HG03565 (cell line): Measurements from ENCODE around the gene PTGES.
A peak's percentile ranks its signal among the peaks of the same experiment; 100 is the strongest.
"Not testable (repeated sequence)": the region's sequence is repeated elsewhere in the genome, so short reads cannot be mapped to it uniquely, and the experiment has no call there.

Experiments
- ATAC-seq: cut with Tn5 transposase; IDR thresholded peaks from one replicate; pipeline ENCODE4 v1.9.1; 2021; ENCODE audit warnings: mild to moderate bottlenecking, moderate library complexity; ENCODE audit not compliant: unreplicated experiment

Gene PTGES

GRCh38 chr9:129749052-129749451, 3.8 kb downstream of the PTGES start:
- not testable (repeated sequence) for ATAC-seq

DNA sequence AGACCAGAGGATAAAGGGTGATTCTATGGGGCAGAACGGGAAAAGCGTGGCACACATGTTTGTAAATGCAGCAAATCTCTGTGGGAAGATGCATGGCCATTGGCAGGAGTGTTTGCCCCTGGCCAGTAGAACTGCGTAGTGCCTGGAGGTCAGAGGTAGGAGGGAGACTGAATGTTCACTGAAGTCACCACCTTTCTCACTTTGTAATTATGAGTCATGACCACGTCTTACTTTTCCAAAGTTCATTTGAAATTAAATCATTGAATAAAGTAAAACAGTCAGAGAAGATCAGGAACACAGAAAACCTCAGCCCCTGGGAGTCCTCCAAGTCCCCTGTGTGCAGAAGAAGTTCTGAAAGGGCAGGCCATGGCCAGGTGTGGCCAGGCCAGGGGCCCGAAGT, 4.6 kb downstream of the PTGES start:
- ATAC-seq: no peak

- no peak for ATAC-seq
Observed at GRCh38 chr9:129746092-129746777, 6.6 kb downstream of the PTGES start.

GRCh38 chr9:129745200-129745599, 7.6 kb downstream of the PTGES start:
- no peak for ATAC-seq

DNA sequence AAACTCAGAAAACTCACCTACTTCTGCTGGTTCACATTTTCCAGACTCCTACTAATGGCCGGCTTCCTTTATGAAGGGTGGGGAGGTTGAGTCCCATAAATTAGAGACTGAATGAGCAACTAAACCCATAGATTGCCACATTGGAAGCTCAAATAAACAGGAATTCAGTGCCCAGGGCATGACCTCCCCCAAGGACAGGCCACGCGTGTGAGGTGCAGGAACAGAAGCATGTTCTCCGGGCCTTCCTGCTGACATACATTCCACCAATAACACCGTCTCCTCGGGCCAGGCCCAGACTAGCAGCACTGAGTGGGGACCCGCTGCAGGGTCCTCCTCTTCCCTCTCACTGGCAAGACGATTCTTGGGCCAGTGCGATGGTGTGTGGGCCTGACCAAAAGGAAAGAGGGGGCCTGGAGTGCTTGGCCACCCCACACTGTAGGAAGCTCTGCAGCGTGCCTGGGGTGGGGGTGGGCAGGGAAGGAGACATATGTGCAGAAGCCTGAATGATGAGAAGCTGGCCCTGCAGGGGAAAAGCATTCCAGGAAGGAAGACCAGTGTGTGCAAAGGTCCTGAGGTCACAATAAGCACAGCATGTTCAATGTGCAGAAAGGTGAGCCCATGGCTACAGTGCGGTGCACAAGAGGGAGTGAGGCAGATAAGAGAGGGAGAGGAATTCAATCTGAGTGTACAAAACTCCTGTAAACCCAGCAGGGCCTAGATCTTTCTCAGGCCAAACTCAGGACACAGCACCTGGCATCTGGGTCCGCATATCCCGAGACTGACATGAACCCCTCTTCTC, 12.0 kb downstream of the PTGES start:
- ATAC-seq: no peak

DNA sequence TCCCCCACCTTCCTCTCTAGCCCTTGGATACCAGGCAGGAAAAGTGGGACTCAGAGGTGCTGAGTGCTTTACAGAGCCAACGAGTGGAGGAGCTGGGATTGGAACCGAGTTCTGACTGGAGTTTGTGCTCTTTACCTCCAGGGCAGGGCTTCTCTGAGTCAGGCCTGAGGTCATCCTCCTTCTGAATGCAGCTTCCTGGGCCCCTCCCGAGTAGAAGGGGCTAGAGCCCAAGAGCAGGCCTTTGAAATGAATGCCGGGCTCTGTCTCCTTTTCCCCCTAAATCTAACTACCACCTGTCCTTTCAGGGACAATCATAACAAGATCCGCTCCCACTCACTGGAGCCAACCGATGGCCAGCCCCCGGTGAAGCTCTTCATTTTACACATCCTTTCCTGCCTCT, 12.7 kb downstream of the PTGES start:
- no peak for ATAC-seq

GRCh38 chr9:129739432-129739831, 13.4 kb downstream of the PTGES start:
- no peak for ATAC-seq

DNA sequence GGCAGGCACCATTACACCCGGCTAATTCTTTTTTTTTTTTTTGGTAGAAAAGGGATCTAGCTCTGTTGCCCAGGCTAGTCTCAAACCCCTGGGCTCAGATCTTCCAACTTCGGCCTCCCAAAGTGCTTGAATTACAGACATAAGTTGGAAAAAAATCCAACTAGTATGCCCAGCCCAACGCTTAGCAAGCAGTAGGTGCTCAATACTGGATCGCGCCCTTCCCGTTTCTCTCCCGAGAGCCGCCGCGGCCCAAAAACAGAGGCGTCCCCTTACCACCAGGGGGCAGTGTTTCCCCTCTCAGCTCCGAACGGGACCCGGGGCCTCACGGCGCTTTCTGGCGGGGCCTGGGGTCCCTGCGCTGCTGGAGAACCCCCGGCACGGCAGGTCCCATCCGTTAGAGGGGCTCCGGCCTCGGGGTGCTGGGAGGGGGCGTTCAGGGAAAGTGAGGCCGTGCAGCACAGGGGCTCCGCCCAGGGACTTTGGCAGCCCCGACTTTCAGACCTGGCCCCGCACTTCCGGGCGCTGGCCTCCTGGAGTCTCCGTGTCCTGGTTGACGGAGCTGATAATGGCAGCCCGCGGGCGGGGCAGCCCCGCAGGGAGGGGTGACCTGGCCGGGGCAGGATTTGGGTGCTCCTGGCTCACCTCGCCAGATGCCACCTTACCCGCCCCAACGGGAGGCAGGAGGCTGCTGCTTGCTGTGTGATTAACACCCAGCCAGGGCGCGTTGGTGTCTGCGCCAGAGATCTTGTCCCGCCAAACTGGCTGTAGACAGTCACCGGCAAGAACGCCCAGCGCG, 15.2 kb downstream of the PTGES start:
- ATAC-seq: peak; percentile 28

DNA sequence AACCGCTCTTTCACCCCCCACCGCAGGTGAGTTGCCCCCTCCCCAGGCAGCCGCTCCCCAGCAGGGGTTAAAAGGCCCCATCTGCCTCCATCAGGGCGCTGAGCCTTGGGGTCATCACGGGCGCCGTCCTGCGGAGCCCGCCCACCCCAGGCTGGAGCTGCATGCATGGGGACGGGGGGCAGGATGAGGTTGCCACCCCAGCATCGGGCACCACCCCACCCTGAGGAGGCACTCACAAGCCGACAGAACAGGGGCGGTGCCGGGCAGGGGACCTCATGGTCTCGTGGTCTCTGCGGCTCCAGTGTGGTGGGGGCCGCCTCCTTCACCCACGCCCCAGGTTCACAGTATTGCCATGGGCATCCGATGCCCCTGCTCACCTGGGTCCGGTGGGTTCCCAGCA, 16.5 kb downstream of the PTGES start:
- no peak for ATAC-seq

GRCh38 chr9:129735546-129735945, 17.3 kb downstream of the PTGES start:
- no peak for ATAC-seq

- no peak for ATAC-seq
Observed at GRCh38 chr9:129733632-129733953, 19.2 kb downstream of the PTGES start.

- no peak for ATAC-seq
Observed at GRCh38 chr9:129732946-129733631, 19.8 kb downstream of the PTGES start.

- no peak for ATAC-seq
Observed at GRCh38 chr9:129732100-129732499, 20.7 kb downstream of the PTGES start.

DNA sequence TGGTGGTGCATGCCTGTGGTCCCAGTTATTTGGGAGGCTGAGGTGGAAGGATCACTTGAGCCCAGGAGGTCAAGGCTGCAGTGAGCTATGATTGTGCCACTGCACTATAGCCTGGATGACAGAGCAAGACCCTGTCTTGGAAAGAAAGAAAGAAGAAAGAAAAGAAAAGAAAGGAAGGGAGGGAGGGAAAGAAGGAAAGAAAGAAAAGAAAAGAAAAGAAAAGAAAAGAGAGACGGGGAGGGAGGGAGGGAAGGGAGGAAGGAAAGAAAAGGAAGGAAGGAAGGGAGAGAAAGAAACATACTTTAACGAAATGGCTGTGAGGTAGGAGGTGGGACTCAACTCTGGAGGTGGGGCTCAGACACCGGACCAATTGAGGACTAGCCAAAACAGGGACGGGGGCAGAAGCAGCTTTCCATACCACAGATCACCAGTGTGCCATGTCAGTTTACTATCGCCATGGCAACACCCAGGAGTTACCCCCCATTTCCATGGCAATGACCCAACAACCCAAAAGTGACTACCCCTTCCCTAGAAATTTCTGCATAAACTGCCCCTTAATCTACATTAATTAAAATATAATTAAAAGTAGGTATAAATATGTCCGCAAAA, 21.3 kb downstream of the PTGES start:
- ATAC-seq: no peak

- ATAC-seq: no peak
Observed at GRCh38 chr9:129728744-129729143, 24.1 kb downstream of the PTGES start.

DNA sequence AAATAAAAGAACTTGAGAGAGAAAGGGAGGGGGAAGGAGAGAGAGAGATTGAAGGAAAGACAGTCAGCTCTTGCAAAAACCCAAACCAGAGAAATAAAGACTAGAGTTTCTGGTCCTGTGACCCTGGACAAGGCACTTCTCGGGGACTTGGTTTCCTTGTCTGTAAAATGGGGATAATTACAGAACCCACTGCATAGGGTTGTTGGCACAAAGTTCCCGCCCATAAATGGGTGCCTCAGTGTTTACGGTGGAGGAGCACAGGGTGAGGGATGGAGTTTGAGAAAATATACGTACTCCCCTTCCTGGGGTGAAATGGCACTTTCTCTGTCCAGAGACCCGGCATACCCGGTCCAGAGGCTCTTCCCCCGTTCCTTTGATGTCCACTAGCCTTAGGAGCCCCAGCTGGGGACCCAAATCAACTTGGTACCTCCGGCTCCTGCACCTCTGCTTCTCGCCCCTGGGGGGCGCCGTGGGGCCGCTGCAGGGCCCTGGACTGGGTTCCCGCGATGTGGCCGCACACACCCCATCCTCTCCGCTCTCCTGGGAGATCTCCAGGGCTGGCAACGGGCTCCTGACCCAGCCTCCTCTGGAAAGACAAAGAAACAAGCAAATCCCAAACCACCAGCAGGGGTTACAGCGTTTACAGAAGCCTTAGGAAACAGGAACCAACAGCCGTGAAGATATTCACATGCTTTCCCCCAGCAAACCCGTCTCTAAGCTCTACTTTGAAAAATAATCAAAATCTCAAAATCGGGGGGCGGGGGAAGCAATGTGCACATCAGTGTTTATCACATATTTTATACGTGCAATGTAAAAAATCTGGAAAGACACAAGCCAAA, 26.3 kb downstream of the PTGES start:
- ATAC-seq: no peak

- no peak for ATAC-seq
Observed at GRCh38 chr9:129725795-129726251, 27.0 kb downstream of the PTGES start.

- ATAC-seq: no peak
Observed at GRCh38 chr9:129724456-129725190, 28.2 kb downstream of the PTGES start.

- ATAC-seq: no peak
Observed at GRCh38 chr9:129722913-129723312, 29.9 kb downstream of the PTGES start.
